GDM1 (cell line): ENCODE measurements around the gene THSD7B.

Source experiments
- DNase-seq: peaks from one replicate; lab custom pipeline; 2025; lab: John Stamatoyannopoulos, UW

Gene THSD7B

DNA sequence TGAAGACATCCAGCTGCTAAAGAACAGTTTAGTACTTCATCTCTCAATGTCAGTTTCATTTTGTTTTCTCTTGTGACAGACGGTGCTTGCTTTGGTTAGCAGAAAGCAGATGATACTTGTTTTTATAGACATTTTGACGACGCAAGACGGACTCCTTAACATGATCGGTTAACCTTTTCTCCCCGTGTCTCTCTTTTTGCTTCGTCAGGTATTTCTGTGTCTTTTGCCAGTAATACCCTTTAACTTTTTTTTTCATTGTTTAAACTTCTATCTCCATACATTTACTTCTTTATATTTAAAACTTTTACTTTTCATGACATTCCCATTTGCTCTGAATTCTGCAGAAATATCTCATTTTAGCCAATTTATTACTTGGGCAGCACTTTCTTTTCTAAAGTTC lies 57.9 kb downstream of the THSD7B start:
- no peak for DNase-seq

DNA sequence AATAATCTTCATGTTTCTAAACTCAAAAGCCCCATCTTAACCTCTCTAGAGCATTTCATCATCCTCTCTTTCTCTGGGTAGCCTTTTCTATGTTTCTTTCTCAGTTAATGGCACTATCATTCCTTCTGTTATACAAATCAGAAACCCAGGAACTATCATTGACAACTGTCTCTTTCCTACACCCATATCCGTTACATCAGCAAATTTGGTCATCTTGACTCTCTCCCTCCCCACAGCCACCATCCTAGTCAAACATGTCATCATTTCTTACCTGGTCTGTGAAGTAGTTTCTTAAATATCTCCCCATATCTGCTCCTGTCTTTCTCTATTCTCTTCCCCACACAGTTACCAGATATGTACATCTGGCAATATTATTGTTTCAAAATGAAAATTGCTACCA lies 62.8 kb downstream of the THSD7B start:
- DNase-seq: no peak

DNA sequence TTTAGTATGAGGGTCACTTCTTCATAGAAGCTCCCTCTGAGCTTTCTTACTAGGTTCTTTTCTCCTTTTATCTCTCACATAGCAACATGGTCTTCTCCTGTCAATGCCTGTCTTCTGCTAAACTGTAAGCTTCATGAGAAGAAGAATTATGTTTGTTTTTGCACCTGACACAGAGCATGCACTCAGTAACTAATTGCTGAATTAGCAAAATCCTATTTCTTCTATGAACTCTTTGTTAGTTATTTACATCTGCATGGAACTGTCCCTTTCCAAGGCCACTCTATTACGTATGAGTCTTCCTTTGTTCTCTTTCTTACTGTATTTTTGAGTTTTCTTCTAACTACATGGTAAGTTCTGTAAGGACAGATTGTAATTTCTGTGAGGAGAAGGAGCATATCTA lies 63.4 kb downstream of the THSD7B start:
- DNase-seq: no peak

DNA sequence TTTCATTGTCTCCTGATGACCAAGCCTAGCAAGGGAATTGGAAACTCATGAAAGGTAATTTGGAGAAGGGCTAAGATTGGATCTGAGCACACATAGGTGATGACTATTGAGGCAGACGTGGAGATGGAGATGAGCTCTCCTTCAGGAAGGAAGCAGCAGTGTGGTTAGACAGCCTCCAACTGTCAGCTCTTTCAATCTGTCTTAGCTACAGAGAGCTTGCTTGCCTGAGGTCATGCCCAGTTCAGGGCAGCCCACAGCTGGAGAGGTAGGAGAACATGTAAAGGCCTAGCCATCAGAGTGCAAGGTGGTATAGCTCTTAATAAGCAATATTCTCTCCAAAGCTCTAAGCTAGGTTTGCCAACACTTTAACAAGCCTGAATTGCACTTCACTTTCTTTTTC lies 79.2 kb downstream of the THSD7B start:
- no peak for DNase-seq

DNA sequence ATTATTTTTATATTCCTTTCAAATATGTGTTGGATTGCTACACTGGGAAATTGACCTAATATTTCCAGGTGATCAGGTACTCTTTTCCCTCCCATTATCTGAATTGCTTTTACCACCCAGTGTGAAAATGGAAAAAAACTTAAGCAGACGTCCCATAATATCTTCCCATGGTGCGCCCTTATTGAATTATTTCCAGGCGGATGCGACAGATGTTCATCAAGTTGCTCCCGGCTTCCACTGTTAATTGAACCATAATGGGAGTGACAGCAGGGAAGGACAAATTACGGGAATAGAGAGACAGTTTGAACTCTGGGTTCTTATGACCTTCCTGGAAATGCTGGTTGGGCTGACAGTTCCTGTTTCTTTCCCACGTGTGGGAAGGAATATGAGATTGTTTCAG lies 93.3 kb downstream of the THSD7B start:
- no peak for DNase-seq

DNA sequence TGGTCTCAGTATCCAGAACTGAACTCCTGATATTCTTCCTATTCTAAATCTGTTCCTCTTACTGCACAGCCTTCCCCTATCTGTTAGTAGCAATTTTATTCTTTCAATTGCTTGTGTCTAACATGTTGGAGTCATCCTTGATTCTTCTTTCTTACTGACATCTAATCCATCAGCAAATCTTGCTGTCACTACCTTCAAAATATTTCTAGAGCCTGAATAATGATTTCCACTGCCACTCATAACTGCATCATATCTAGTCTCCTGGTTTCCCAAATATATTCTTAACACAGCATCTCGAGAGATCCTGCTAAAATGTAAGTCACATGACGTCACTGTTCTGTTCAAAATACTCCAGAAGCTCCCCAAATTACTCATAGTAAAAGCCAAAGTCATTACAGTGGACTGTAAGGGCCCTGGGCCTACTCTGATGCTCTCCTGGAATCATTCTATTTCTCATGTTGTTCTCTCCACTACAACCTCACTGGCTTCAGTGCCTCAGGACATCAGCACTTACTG lies 95.2 kb downstream of the THSD7B start:
- no peak for DNase-seq

DNA sequence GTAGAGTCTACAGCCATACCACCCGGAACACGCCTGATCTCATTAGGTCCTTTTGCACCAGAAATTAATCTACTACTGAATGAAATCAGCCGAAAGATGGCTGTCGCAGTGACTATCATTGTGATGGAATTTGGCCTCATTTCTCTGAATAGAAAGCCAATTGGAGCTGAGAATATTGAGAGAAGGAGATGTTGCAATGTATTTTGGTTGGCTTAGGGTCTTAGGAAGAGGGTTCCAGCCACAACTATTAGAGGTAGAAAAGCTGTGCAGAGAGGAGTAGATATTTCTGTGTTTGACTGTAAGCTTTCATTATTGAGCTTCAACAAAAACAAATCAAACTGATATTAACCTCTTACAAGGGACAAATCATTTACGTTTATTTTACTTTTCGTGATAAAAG lies 98.1 kb downstream of the THSD7B start:
- no peak for DNase-seq

DNA sequence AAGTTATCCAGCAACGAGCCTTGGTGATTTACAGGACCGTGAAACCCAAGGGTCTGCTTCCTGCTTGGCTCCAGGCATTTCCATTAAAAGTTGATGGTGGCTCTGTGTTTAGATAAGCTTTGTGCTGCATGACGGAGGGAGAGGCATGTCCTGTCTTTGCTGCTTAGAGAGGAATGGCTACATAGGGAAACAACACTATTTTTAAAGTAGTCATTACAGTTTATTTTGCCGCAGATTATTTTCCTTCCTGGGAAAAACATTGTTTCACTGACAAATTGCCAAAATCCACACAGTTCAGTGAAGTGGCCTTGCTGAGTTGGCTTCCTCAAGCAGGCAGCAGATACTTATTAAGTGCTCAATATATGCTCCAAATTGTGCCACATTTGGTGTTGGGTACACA lies 98.5 kb downstream of the THSD7B start:
- DNase-seq: no peak

DNA sequence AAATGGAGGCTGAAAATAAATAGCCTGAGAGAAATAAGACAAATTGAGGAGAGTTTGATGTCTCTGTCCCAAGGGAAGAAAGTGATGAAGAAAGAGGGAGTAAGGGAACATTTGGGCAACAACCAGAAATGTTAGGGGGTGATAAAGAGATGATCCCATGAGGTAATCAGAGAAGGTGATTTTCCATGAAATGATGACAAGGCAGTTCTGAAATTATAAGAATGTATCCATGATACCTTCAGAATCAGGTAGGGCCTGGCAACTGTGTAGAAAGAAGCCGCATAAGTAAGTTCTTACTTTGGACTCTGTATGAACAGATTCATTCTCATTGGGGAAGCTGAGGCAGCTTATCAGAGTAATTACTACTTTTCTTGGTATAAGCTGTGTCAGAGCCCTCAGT lies 106.1 kb downstream of the THSD7B start:
- DNase-seq: no peak

DNA sequence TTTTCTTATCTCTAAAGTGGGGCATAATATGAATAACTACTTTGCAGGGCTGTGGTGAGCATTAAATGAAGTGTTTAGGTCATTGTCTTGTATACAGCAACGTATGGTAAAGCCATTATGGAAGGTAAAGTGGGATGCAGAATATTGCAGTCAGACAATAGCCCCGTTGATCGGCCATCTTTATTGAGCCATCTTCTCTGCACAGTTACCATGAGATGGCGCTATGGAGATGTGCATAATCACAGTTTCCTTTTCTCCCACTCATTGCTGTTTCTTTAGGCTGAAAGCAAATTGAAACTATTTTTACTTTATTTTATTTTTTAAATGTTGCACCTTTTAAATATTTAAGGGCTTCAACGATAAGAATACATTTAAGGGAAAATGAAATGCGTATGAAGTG lies 108.9 kb downstream of the THSD7B start:
- DNase-seq: no peak

DNA sequence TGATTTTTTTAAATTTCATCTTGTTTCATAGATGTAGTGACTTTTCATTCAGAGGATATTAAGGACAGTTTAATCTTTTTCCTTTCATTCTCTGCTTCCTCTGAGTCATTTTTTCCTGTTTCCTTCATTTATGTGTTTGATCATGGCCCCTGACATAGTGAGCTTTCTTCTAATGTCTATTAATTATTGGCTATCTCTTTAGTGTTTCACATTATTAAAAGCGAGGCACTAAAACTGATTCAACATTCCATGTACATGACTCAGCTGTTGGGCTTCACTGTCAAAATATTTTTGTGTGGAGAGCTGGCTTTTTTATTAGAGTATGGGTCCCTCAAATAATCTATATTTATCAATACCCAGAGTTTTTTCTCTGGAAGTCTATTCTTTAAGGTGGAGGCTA lies 125.8 kb downstream of the THSD7B start:
- no peak for DNase-seq

DNA sequence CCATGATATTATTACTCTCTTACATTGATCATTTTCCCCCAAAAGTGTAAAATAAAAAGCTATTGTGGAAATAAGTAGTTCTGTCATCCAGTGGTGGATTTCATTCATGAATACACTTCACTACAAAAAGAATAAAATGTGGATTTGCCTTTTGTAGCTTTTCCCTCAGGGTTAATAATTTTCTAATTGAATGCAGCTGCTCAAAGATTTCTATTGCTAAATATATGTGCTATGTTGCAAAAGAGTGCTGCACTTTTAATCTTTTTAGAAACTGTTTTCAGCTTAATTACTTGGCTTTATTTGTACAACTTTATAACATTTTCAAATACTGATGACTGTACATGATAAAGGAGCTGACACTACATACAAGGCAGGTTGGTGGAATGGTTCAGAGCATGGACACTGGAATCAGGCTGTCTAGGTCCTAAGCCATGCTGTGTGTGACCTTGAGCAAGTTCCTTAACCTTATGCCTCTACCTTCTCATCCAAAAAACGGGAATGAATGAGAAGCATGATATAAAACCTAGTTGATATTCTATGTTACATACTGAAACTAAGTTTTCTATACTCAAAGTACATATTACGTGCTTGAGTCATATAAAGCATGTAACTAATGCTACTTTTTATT lies 128.8 kb downstream of the THSD7B start:
- no peak for DNase-seq

DNA sequence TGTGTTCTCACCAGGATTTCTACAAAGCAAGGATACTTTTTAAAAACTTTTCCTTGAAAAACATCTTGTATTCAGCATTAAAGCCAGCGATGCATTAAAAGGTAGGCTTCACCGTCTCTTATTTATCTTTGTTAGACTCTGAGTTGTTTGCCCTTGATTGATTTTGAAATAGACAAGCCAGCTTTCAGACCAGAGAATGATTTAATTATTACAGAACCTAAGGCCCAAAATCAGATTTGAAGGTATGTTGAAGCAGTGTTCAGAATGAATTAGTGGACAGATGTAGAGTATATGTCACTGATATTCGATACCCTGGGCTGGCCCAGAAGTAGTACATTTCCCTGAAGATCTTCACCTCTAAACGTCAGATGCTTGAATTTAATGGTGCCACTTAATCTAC lies 136.4 kb downstream of the THSD7B start:
- no peak for DNase-seq

DNA sequence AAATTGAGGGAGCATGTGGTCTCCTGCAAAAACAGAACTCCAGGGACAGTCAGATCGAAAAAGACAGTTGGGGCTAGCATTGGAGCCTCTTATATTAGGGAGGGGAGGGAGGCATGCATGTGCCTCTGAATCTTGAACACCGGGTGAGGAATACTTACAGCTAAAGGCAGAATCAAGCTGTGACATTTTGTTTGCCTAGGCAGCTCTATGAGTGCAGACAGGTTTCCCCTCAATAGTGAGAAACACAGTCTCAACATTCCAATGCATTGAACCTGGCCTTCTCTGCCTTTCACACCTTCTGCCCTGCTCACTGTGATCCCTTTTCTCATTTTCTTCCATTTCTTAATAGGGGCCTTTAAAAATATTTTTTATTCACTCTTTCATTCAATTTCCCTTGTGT lies 140.4 kb downstream of the THSD7B start:
- DNase-seq: no peak

DNA sequence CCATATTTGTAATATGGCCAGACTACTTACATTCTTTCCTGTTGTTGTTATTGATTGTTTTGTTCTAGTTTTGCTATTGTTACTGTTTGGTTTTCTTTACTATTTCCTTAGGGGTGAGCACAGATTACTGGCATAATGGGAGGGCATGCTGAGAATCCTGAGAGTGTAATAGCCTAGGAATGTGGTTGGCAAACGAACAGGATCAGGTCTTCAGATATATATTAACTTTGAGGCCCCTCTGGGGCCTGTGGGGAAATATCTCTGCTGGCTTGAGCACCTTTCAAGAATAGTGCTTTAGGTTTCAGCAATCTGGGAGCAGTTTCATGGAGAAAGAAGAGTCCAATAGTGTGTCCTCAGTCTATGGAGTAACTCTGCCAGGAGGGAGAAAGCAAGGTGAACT lies 144.4 kb downstream of the THSD7B start:
- DNase-seq: no peak

DNA sequence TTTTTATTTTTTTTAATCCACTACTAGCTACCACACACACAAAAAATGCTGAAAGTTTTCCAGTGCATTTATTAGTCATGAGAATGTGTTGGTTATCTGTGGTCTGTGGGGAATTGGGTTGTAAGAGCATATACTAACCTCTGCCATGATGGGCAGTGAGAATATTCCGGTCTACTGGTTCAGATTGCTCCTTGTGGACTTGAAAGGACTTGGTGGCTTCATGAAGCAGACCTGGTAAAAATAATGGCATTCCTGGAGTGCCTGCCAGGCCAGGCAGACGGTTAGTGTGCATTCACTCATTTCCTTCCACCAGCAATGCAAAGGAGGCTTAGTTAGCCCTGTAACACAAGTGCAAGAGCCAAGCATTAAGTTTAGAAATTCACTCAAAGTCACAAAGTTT lies 150.8 kb downstream of the THSD7B start:
- DNase-seq: no peak

DNA sequence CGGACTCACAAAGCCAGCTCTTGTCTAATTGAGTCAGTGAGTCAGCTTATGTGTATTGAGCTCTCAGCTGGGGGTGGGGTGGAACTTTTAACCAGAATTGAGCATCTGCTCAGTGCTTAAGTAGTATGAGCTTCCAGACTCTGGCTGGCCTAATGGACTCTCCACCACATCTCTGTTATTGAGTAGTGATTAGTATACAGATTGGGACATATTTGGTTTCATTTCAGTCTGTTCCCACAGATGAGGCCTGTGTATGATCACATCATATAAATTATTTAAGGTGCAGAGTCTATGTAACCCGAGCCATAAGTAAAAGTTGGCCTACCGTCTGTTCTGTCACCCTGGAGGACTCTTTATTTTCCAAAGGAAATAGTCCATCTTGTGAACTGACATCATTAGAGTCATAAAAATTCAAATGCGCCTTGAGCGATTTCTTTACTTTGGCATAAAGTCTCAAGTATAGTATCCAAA lies 152.1 kb downstream of the THSD7B start:
- DNase-seq: no peak

DNA sequence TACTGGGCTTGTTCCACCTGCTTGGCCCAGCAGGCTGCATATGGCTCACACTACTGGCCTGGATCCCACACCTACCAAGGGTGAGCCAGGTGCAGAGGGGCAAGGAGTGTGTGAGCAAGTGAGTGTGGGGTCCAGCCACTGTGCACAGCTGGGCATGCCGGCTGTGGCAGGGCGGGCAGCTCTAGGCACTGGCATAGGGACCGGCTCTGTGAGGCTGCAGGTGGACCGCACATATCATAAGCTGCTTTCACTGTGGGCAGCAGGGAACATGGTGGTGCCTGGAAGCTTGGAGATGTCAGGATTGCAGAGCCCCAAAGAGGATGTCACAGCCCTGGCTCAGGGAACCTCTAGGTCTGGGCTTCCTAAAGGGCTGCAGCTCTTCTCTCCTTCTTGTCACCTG lies 154.3 kb downstream of the THSD7B start:
- DNase-seq: no peak

DNA sequence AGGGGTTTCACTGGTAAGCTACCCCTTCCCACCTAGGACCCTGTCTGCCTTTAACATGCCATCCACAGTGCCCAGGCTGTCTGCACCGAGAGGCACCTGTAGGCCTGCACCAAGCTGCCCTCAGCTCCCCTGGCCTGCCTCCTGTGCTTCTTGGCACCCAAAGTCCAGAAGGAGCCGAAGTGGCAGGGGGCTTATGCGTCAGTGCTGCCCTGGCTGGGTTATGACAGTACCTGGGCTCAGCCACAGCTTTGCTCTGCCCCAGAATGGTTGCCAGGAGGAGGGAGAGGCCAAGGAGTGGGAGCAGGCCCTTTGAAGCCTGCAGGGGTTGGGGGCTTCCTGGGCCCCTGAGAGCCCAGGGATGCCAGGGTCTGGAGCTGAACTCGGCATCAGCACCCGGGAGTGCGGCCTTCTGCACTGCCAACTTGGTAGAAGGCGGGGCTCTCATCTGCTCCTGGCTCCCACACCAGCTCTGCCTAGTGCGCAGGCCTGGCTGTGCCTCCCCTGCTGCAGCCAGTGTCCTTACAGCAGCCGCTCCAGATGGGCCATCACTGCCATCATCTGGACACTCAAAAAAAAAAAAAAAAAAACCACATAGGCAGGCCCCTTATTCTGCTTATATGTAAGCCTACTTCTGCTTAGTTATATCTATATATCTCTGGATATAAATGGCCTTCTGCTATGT lies 155.4 kb downstream of the THSD7B start:
- no peak for DNase-seq

DNA sequence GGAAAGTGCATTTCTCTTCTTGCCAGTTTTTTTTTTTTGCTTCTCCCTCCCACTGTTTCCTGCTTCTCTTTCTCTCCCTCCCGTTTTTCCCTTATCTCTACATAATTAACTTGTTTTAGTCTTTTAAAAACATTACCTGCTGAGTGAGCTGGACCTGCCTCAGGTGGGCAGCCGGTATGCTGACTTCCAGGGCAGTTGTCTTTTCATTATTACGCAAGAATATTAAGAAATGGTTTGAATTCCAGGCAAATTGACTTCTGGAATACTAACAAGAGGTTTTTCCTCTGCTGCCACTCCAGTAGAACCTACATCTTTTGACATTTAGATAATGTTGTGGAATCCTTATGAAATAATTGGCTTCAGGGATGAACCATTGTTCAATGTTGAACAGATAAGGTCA lies 161.8 kb downstream of the THSD7B start:
- no peak for DNase-seq

DNA sequence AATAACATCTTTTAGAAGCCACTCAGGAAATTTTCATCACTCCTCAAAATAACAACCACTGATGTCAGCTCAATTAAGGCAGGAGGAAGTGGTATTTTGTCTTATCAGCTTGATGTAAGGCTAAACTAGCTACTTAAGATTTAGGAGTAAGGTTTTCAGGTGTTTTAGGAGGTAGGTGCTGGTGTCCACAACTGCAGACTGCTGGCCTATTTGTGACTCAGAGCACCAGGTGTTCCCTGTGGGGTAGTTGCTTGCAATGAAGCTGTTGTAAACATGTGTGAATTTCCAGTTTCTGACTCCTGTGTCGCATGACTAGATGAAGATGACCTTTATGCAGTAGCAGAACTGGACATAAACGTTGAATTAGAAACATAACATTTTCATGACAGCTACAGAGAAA lies 164.2 kb downstream of the THSD7B start:
- no peak for DNase-seq

DNA sequence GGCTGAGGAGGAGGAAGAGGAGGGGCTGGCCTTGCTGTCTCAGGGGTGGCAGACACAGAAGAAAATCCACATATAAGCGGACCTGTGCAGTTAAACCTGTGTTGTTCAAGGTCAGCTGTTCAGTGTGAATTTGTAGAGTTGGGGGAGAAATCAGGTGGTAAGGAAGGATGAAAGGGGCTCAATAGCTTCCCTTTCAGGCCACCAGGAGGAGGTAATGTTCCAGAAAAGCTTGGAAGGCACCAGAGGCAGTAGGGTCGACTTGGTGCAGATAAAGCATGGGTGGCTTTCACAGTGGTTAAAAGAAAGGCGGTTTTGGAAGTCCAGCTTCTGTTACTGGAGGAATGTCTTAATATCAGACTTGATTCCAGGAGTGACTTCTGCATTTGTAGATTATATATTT lies 167.4 kb downstream of the THSD7B start:
- no peak for DNase-seq

DNA sequence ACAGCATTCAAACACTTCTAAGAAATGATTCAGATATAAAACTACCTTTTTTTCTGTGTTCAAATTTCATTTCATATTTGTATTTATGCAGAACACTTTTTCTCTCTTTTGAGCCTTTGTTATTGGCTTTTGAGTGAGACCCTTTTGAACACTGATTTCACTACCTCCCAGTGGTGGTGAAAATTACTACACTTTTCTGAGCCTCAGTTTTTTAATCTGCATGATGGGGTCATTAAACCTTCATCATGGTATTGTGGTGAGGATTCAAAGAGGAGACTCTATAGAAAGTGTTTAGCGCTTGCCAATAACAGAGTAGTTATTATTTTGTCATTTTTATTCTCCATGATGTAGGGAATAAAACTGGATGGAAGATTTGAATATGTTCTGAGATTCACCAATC lies 169.8 kb downstream of the THSD7B start:
- no peak for DNase-seq

DNA sequence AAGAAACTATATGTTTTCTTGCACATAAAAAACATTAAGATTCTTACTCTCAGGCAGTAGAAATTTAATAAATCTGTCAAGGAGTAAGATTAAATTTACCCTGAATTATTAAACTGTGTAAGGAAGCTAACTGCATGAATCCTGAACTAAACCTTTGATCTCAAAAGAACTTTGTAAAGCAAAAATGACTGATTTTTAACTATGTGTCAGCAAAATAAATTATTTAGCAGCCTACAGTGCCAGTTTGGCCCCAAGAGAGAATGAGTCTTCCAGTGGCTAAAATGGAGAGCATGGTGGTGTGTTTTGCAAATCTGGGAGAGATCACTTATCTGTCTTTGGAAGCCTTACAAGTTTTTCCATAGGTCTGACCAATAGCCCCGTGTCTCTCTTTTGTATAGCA lies 190.7 kb downstream of the THSD7B start:
- no peak for DNase-seq
